Measurements from ENCODE around the gene DENND1A. TPM values are rescaled to one million over a fixed set of nuclear protein-coding genes. Genes with fewer than 3 reads are reported as not detected.

The DENND1A gene
- total RNA-seq, 1 donor from 2014 or later: 16.3 TPM

DNA sequence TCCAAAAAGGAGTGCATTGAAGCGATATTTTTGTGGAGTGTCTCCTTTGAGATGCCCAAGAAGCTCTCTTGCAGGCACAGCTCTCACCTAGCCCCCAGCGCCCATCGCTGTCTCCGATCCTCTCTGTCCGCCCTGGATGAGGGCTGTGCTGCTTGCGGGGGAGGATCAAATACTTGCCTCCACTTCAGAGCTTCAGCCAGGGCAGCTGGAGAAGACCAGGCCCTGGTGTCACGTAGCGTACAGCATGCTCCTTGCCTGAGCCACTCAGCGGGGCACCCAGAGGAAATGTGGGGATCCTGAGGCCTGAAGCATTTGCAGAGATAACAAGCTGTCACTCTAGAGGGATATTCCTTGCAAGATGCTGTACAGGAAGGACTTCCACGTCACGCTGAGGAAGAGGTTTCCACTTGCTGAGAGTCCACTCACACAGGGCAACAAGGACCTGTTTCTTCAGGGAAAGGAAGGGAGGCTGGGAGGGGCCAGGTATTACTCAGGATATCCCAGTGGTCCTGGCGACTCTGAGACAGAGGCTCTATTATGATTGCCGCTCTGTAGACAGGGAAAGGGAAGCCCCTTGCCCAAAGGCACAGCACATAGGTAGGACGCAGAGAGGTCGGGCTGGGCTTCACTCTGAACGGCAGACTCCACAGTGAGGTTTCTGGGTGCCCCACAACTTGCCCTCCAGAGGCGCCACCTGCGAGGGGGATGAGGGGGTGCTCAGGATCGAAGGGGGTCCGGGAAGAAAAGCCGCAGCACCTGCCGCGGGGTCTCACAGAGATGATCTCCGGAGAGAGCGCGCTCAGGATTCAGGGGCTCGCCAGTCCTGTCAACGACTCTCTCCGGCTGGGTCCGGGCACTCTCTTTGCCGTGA lies 510.0 kb downstream of the DENND1A start:
- no peak for DNase-seq (ENCODE audit: low read depth)

GRCh38 chr9:123419091-123419490 lies 510.8 kb downstream of the DENND1A start:
- no peak for DNase-seq (ENCODE audit: low read depth)

- DNase-seq (ENCODE audit: low read depth): no peak
Measured at GRCh38 chr9:123418506-123418905, 511.4 kb downstream of the DENND1A start.

- no peak for DNase-seq (ENCODE audit: low read depth)
Measured at GRCh38 chr9:123418052-123418430, 511.9 kb downstream of the DENND1A start.

GRCh38 chr9:123417289-123418051 lies 512.5 kb downstream of the DENND1A start:
- no peak for DNase-seq (ENCODE audit: low read depth)

- no peak for DNase-seq (ENCODE audit: low read depth)
Measured at GRCh38 chr9:123416176-123416575, 513.8 kb downstream of the DENND1A start.

- no peak for DNase-seq (ENCODE audit: low read depth)
Measured at GRCh38 chr9:123414936-123415930, 514.7 kb downstream of the DENND1A start.

DNA sequence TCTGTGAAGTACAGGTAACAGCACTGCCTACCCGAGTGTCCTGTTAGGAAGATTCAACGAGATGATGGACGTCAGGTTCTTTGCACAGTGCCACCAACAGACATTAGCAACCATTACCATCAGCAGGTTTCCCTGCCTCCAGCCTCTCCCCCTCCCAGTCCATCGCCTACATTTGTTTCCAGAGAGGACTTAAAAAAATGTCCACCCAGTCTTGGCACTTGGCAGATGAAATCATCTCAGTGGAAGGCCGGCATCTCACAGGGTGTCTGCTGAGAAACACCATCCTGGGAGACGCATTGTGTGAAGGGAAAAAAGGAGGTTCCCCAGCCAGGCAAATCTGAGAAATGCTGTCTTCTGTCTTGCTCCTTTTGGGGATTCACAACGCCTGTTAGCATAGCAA lies 515.7 kb downstream of the DENND1A start:
- no peak for DNase-seq (ENCODE audit: low read depth)

DNA sequence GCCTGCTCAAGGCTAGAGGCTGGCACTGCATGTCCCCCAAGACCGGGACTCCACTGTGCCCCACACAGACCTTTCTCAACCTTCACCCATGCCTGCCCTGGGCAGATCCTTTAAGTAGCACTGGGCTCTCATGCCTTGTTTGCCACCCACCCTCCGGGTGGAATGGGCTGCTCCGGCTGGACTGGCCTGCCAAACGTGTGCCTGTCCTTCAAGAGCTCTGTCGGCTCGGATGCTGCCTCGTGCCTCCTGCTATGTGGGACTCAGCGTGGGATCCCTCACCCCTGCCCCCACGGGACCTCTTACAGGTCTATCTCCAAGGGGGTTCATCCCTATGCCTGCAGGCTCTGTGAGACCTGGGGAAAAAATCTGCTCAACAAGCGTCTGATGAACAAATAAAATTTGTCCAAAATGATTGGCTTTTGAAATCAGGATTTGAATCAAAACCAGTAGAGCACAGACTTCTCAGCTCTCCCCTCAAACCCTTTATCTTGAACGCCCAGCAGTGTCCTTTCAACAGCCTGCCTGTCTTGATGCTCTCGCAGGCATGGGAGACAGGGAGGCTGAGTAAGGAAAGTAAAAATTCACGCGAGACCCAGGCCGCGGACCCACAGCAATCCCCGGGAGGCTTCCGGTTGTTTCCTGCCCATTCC lies 517.6 kb downstream of the DENND1A start:
- no peak for DNase-seq (ENCODE audit: low read depth)

- no peak for DNase-seq (ENCODE audit: low read depth)
Measured at GRCh38 chr9:123411636-123412035, 518.3 kb downstream of the DENND1A start.

GRCh38 chr9:123411191-123411590 lies 518.7 kb downstream of the DENND1A start:
- no peak for DNase-seq (ENCODE audit: low read depth)

DNA sequence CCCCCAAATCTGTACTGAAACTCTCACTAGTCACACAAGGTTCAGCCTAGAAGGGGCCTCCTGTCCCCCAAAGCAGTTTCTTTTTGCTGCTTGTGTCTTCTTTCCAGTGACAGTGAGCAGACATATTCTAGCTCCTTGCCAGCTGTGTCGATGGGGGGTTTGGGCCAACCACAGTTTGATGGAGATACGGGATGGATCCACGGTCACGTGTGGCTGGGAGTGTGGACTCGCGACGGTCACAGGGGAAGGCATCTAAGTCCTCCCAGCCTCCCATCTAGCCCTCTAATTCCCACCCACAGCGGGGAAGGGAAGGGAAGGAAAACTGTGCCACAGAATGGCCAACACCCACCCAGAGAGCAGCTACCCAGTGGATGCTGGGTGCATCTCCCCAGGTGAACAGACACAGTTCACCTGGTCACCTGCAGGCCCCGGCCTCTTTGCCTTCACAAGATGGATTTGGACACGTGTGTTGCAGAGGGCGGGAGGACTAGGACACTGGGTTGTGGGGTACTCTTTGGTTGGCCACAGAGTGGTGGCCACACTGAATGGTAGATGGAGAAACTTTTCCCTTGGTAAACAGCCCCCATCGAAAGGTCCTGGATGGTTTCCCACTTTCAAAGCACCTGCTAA lies 519.5 kb downstream of the DENND1A start:
- DNase-seq (ENCODE audit: low read depth): no peak

- no peak for DNase-seq (ENCODE audit: low read depth)
Measured at GRCh38 chr9:123408313-123409262, 521.3 kb downstream of the DENND1A start.

GRCh38 chr9:123407217-123407851 lies 522.6 kb downstream of the DENND1A start:
- no peak for DNase-seq (ENCODE audit: low read depth)

- no peak for DNase-seq (ENCODE audit: low read depth)
Measured at GRCh38 chr9:123406691-123407216, 523.2 kb downstream of the DENND1A start.

DNA sequence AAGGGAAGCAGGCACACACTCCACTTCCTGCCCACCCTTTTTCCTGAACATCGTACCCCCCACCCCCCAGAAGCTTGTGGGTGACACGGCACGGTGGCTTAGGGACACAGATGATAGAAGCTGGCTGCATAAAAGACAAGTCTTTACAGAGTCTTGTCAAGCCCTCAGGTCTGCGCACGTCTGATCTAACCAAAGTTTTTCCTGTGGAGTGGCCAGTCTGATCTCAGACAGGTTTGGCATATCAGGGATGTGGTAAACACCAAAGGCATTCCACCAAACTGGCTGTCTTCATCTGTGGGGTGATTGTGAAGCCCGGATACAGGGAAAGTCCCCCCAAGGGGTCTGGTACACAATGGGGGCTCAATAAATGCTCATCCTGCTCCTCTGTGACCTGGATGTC lies 523.9 kb downstream of the DENND1A start:
- DNase-seq (ENCODE audit: low read depth): no peak

DNA sequence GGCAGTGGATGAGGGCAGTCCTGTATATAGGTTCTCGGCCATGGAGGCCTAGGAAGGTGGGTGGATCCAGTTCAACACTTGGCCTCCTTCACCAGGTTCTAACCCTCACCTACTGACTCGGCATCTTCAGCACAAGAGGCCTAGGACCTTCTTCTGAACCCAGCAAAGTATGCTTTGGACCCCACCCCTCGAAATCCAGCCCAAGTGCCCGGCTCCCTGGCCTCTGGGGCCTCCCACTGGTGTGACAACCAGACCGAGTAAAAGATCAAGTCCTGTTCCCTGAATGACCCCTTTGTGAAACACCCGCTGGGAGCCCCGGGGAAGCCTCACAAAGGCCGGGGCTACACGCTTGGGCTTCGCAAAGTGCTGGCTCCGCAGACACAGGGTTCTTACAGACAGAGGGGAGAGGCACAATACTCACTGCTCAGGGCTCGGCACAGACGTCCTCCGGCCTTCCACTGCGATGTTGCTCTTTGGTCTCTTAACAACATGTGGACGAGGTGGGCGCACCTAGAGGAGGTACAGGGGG lies 526.9 kb downstream of the DENND1A start:
- no peak for DNase-seq (ENCODE audit: low read depth)

DNA sequence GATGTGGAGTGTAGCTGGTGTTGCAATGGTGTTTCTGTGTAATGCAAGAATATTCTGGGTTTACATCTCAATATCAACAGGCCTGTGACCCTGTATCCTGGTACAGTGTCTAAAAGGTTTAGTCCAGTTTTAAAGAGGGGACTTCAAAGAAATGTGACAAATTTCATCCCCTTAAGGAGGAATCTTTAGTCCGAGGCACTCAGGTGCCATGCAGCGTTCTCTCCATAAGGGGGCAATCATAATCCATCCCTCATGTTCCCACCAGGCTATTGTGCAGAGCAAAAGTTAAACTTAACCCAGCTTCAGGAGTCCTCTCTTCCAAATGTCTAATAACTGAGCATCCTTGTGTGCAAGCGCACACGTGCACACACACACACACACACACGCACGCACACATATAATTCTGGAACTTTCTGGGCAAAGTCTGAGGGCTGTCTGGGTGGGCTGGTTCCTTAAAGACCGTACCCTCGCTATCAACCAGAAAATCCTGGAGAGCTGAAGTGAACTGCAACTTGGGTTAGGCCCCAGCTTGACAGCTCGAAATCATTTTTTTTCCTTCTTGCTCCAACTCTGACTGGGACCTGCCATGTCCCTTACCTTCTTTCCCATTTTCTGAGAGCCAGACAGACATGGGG lies 527.9 kb downstream of the DENND1A start:
- DNase-seq (ENCODE audit: low read depth): peak; percentile 52
